SK-N-SH (cell line): Measurements from ENCODE around the gene IL2RA. TPM values are rescaled to one million over a fixed set of nuclear protein-coding genes. Genes with fewer than 3 reads are reported as not detected.

Experiments
- CTCF ChIA-PET: fragments of 300-600, 350-600 bp; formaldehyde crosslinking; extraction: SDS; loops from one replicate; lab custom pipeline; 2021; lab: Yijun Ruan, JAX
- POLR2A ChIA-PET: fragments of 350-600 bp; sonication (Branson Sonifier 250); formaldehyde crosslinking; extraction: SDS; loops from one replicate; lab custom pipeline; 2020; ENCODE audit warnings: antibody characterized with exemption, inconsistent platforms; lab: Yijun Ruan, JAX
- DNase-seq: peaks from one replicate; pipeline ENCODE4 v3.0.0; 2012
- H2AFZ ChIP-seq: fragments of 200-600 bp; sonication (generic); 2 replicates; pipeline ENCODE4 v1.8.1; 2016; ENCODE audit warnings: antibody characterized with exemption, mild to moderate bottlenecking, low read depth
- H3F3A ChIP-seq: fragments of 200-600 bp; sonication (generic); replicated peaks from 2 replicates; pipeline ENCODE3; 2016; ENCODE audit warnings: antibody characterized with exemption, mild to moderate bottlenecking; ENCODE audit not compliant: insufficient read depth
- H3K27ac ChIP-seq, 2 experiments: fragments of 200-500 bp in 1 of 2; fragments of 200-600 bp in 1 of 2; sonication (Bioruptor generic) in 1 of 2; sonication (generic), shearing (Covaris generic) in 1 of 2; 2 replicates each; pipeline versions ENCODE4 v1.5.1 to v1.6.1; 2014 to 2016; ENCODE audit warnings: low read depth in 2 of 2, inconsistent platforms in 1 of 2, low read length in 1 of 2, mild to moderate bottlenecking in 1 of 2, mixed read lengths in 1 of 2
- H3K27me3 ChIP-seq: fragments of 200-600 bp; sonication (generic), shearing (Covaris generic); 2 replicates; pipeline ENCODE4 v1.6.1; 2016; ENCODE audit warnings: mixed run types; ENCODE audit not compliant: insufficient read depth
- H3K36me3 ChIP-seq, 2 experiments: fragments of 200-500 bp in 1 of 2; fragments of 200-600 bp in 1 of 2; sonication (Bioruptor generic) in 1 of 2; sonication (generic) in 1 of 2; replicated peaks in 1 of 2; 2 replicates each; pipeline versions ENCODE3 to v1.5.1; 2014 to 2016; ENCODE audit warnings: low read length in 1 of 2, mild to moderate bottlenecking in 1 of 2; ENCODE audit not compliant: insufficient read depth in 2 of 2, control insufficient read depth in 1 of 2
- H3K4me1 ChIP-seq, 2 experiments: fragments of 200-500 bp in 1 of 2; fragments of 200-600 bp in 1 of 2; sonication (Bioruptor generic) in 1 of 2; sonication (generic), shearing (Covaris generic) in 1 of 2; 2 replicates each; pipeline versions ENCODE4 v1.5.1 to v1.6.1; 2014 to 2016; ENCODE audit warnings: low read depth in 1 of 2, low read length in 1 of 2, mixed run types in 1 of 2; ENCODE audit not compliant: insufficient read depth in 2 of 2, control insufficient read depth in 1 of 2
- H3K4me2 ChIP-seq: fragments of 200-600 bp; sonication (generic), shearing (Covaris generic); 2 replicates; pipeline ENCODE4 v1.6.1; 2017; ENCODE audit warnings: mixed run types
- H3K4me3 ChIP-seq, 2 experiments: fragments of 200-500 bp in 1 of 2; fragments of 200-600 bp in 1 of 2; sonication (Bioruptor generic) in 1 of 2; sonication (generic), shearing (Covaris generic) in 1 of 2; 2 replicates each; pipeline versions ENCODE4 v1.5.1 to v1.8.1; 2014 to 2016; ENCODE audit warnings: low read depth in 2 of 2, inconsistent platforms in 1 of 2, low read length in 1 of 2, mild to moderate bottlenecking in 1 of 2, mixed read lengths in 1 of 2, moderate library complexity in 1 of 2
- H3K79me2 ChIP-seq: fragments of 200-600 bp; sonication (generic); 2 replicates; pipeline ENCODE4 v1.8.1; 2017; ENCODE audit warnings: mild to moderate bottlenecking; ENCODE audit not compliant: insufficient read depth
- H3K9ac ChIP-seq: fragments of 200-600 bp; sonication (generic); 2 replicates; pipeline ENCODE4 v1.6.1; 2017; ENCODE audit warnings: mixed run types
- H3K9me2 ChIP-seq: fragments of 200-600 bp; sonication (generic); 2 replicates; pipeline ENCODE4 v1.6.1; 2017; ENCODE audit warnings: mixed run types
- H3K9me3 ChIP-seq: fragments of 200-600 bp; sonication (generic); 2 replicates; pipeline ENCODE4 v1.6.1; 2017; ENCODE audit warnings: mixed run types, mild to moderate bottlenecking, moderate library complexity
- H4K20me1 ChIP-seq: fragments of 200-600 bp; sonication (generic); 2 replicates; pipeline ENCODE4 v1.6.1; 2017; ENCODE audit warnings: mild to moderate bottlenecking, mixed run types; ENCODE audit not compliant: insufficient read depth
- CHD2 ChIP-seq: fragments of 150-350 bp; IDR thresholded peaks from 2 replicates; pipeline ENCODE4 v1.6.1; 2018; ENCODE audit warnings: low read length; ENCODE audit not compliant: partially characterized antibody
- EP300 ChIP-seq, 2 experiments: IDR thresholded peaks; 2 replicates each; pipeline versions ENCODE4 v1.4.0 to v1.6.1; 2012; ENCODE audit warnings: borderline replicate concordance in 1 of 2, low read depth in 1 of 2, low read length in 1 of 2
- EZH2phosphoT487 ChIP-seq: fragments of 200-600 bp; sonication (generic); IDR thresholded peaks from 2 replicates; pipeline ENCODE4 v1.6.1; 2017; ENCODE audit warnings: low read depth, mixed run types, mild to moderate bottlenecking, antibody characterized with exemption, moderate library complexity, borderline replicate concordance
- FOXJ3 ChIP-seq: sonication (generic); formaldehyde crosslinking; IDR thresholded peaks from 2 replicates; pipeline ENCODE4 v1.5.1; 2020; ENCODE audit warnings: mild to moderate bottlenecking, missing genetic modification reagents
- FOXM1 ChIP-seq: IDR thresholded peaks from 2 replicates; pipeline ENCODE4 v1.4.0; 2012; ENCODE audit warnings: low read depth, mild to moderate bottlenecking
- GATA2 ChIP-seq: sonication (generic); formaldehyde crosslinking; IDR thresholded peaks from 2 replicates; pipeline ENCODE4 v1.5.0; 2020; ENCODE audit warnings: mild to moderate bottlenecking, missing genetic modification reagents
- JUND ChIP-seq: IDR thresholded peaks from 2 replicates; pipeline ENCODE4 v1.4.0; 2012
- MEF2A ChIP-seq: IDR thresholded peaks from 2 replicates; pipeline ENCODE4 v1.4.0; 2012; ENCODE audit warnings: low read depth, borderline replicate concordance
- MXI1 ChIP-seq: IDR thresholded peaks from 2 replicates; pipeline ENCODE4 v1.6.1; 2012; ENCODE audit warnings: mild to moderate bottlenecking, low read depth, low read length, improper control_type of control experiment
- NFIC ChIP-seq: IDR thresholded peaks from 2 replicates; pipeline ENCODE4 v1.4.0; 2012; ENCODE audit warnings: borderline replicate concordance
- RCOR1 ChIP-seq: fragments of 150-350 bp; IDR thresholded peaks from 2 replicates; pipeline ENCODE4 v1.6.1; 2017; ENCODE audit warnings: antibody characterized with exemption, low read length
- RFX5 ChIP-seq: IDR thresholded peaks from 2 replicates; pipeline ENCODE4 v1.6.1; 2012; ENCODE audit warnings: mild to moderate bottlenecking, improper control_type of control experiment, low read length
- RXRA ChIP-seq: IDR thresholded peaks from 2 replicates; pipeline ENCODE4 v1.4.0; 2012; ENCODE audit warnings: low read depth, mild to moderate bottlenecking, borderline replicate concordance
- SMC3 ChIP-seq: IDR thresholded peaks from 2 replicates; pipeline ENCODE4 v1.6.1; 2012; ENCODE audit warnings: low read depth, low read length, improper control_type of control experiment
- TCF12 ChIP-seq: IDR thresholded peaks from 2 replicates; pipeline ENCODE4 v1.4.0; 2012
- USF2 ChIP-seq: fragments of 150-350 bp; IDR thresholded peaks from 2 replicates; pipeline ENCODE4 v1.6.1; 2017; ENCODE audit warnings: antibody characterized with exemption, low read length, low read depth, borderline replicate concordance
- WGBS: methylation state at CpG from one replicate; pipeline ENCODE4 v1.1.6; 2017; ENCODE audit warnings: low lambda C conversion rate; 5-methylcytosine and 5-hydroxymethylcytosine counted together
- polyA plus RNA-seq, 3 experiments: library from polyadenylated mRNA; depleted of rRNA; stranded (reverse); fragments of >200 nt; gene quantifications; 2 replicates each; pipeline ENCODE4 v1.2.3, GENCODE V29; 2012
- TF ChIP-seq, protein P1 (sequence below): fragments of 200-600 bp; sonication (generic); IDR thresholded peaks from 2 replicates; pipeline ENCODE4 v1.6.1; 2017; ENCODE audit warnings: antibody characterized with exemption, mild to moderate bottlenecking, moderate library complexity
- TF ChIP-seq, protein P2 (sequence below): IDR thresholded peaks from 2 replicates; pipeline ENCODE4; 2012

IL2RA gene
- polyA plus RNA-seq, 1 of the 3 experiments (the other 2 are of a cell fraction) = not detected

DNA sequence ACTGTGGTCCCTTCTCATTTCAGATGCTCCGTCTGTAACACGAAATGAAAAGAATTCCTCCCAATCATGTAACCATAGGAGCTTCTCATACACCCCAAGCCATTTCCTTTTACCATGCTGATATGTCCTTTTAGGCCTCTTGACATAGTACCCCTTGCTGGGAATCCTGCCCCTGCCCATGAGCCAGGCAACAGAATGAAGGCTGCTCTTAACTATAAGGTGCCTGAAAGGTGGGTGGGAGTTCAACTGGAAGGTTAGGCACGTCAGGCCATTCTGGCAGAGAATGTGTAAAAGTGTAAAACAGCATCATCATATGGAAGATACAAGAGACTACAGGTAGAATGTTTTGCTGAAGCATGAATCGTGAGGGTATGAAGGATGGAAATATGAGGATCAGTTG is 22.5 kb downstream of the IL2RA start (continued):
- TF ChIP-seq TCF12 (no peak), JUND (no peak), MXI1 (no peak), FOXJ3 (CRISPR knock-in tag) (no peak)

- CTCF ChIA-PET = interaction anchor here (2.2 kb wide), 1 partner anchor 25 kb away, joined by 5 read pairs; no protein-coding TSS in a partner anchor
- 15% methylated on average over 2 of the region's 2 CpGs for WGBS
Measured at GRCh38 chr10:6038071-6038631, 24.0 kb downstream of the IL2RA start.

More at GRCh38 chr10:6038071-6038631, 24.0 kb downstream of the IL2RA start:
- Histone ChIP-seq H4K20me1 (no peaks in the 10 kb centered on the region), H3F3A (no peaks in the 10 kb centered on the region), H3K36me3 (no peaks in the 10 kb centered on the region), H3K4me2 (no peak overlapping the region), H3K4me1 (no peaks in the 10 kb centered on the region), H3K27me3 (peaks cover 29% of the 10 kb centered on the region; the same call in 1 of the 2 replicates), H3K9me2 (no peaks in the 10 kb centered on the region; the same call in 1 of the 2 replicates), H3K9ac (no peak overlapping the region), H3K4me3 (no peak overlapping the region), H3K79me2 (no peaks in the 10 kb centered on the region), H3K27ac (no peak overlapping the region), H2AFZ (no peak overlapping the region), H3K9me3 (no peaks in the 10 kb centered on the region)
- POLR2A ChIA-PET = no interaction called here
- no peak for DNase-seq
- TF ChIP-seq SMC3 (no peak), JUND (no peak), MEF2A (no peak), RCOR1 (no peak), GATA2 (CRISPR knock-in tag) (no peak), EZH2phosphoT487 (no peak), RXRA (no peak), FOXM1 (no peak), EP300 (IDR thresholded peaks at IDR 0.05; ENCODE audit: borderline replicate concordance in 1 of 2, low read depth in 1 of 2, low read length in 1 of 2) (no peak), NFIC (no peak), CHD2 (no peak), RFX5 (no peak), FOXJ3 (CRISPR knock-in tag) (no peak), MXI1 (no peak), USF2 (no peak)
- TF ChIP-seq, protein P1, sequence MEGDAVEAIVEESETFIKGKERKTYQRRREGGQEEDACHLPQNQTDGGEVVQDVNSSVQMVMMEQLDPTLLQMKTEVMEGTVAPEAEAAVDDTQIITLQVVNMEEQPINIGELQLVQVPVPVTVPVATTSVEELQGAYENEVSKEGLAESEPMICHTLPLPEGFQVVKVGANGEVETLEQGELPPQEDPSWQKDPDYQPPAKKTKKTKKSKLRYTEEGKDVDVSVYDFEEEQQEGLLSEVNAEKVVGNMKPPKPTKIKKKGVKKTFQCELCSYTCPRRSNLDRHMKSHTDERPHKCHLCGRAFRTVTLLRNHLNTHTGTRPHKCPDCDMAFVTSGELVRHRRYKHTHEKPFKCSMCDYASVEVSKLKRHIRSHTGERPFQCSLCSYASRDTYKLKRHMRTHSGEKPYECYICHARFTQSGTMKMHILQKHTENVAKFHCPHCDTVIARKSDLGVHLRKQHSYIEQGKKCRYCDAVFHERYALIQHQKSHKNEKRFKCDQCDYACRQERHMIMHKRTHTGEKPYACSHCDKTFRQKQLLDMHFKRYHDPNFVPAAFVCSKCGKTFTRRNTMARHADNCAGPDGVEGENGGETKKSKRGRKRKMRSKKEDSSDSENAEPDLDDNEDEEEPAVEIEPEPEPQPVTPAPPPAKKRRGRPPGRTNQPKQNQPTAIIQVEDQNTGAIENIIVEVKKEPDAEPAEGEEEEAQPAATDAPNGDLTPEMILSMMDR = no peak
- TF ChIP-seq, protein P2, sequence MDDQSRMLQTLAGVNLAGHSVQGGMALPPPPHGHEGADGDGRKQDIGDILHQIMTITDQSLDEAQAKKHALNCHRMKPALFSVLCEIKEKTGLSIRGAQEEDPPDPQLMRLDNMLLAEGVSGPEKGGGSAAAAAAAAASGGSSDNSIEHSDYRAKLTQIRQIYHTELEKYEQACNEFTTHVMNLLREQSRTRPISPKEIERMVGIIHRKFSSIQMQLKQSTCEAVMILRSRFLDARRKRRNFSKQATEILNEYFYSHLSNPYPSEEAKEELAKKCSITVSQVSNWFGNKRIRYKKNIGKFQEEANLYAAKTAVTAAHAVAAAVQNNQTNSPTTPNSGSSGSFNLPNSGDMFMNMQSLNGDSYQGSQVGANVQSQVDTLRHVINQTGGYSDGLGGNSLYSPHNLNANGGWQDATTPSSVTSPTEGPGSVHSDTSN = no peak
